H1 (cell line): Measurements from ENCODE around the gene APOOL.

ENCODE experiments used
- JUND ChIP-seq: IDR thresholded peaks from 2 replicates; pipeline ENCODE4 v1.6.1; 2011; ENCODE audit warnings: mild to moderate bottlenecking, improper control_type of control experiment, low read length
- POLR2A ChIP-seq, 2 experiments: IDR thresholded peaks; 1 replicate in 1 of 2; 2 replicates in 1 of 2; pipeline ENCODE4 v1.6.1; 2011; ENCODE audit warnings: low read depth in 2 of 2, low read length in 2 of 2, mild to moderate bottlenecking in 2 of 2; ENCODE audit errors: control extremely low read depth in 1 of 2
- SIN3A ChIP-seq, 2 experiments: IDR thresholded peaks in 1 of 2; conservative IDR thresholded peaks in 1 of 2; 2 replicates each; pipeline ENCODE4 v1.6.1; 2011 to 2012; ENCODE audit warnings: low read length in 2 of 2, improper control_type of control experiment in 1 of 2, low read depth in 1 of 2, mild to moderate bottlenecking in 1 of 2
- YY1 ChIP-seq: IDR thresholded peaks from 2 replicates; pipeline ENCODE4 v1.6.1; 2011; ENCODE audit warnings: low read depth, mild to moderate bottlenecking, low read length
- ZNF274 ChIP-seq: IDR thresholded peaks from 2 replicates; pipeline ENCODE4 v1.7.0; 2012; ENCODE audit warnings: low read length, borderline replicate concordance; ENCODE audit errors: extremely low read depth
- TF ChIP-seq, protein P1 (sequence below): IDR thresholded peaks from 2 replicates; pipeline ENCODE4 v1.6.1; 2011; ENCODE audit warnings: low read depth, mild to moderate bottlenecking, low read length; ENCODE audit not compliant: insufficient read depth
- TF ChIP-seq, protein P2 (sequence below), 3 experiments: IDR thresholded peaks; 1 replicate in 2 of 3; 2 replicates in 1 of 3; pipeline versions ENCODE4 v1.5.1 to v1.6.1; 2011; ENCODE audit warnings: low read length in 3 of 3, mild to moderate bottlenecking in 3 of 3, inconsistent platforms in 2 of 3, low read depth in 1 of 3, moderate library complexity in 1 of 3; ENCODE audit not compliant: insufficient read depth in 1 of 3; ENCODE audit errors: control extremely low read depth in 1 of 3

DNA sequence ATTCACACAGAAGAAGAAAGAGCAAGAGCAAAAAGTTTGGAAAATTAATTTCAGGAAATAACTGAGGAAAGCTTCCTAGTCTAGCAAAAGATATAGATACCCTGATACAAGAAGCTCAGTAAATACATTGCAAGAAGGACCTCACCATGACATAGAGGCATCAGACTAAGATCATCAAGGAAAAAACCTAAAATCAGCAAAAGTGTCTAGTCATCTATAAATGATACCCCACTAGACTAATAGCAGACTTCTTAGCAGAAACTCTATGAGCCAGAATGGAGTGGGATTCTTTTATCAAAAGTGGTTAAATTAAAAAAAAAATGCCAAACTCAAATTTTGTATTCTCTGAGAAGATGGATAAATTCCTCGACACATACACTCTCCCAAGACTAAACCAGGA lies 10.5 kb upstream of the APOOL start:
- TF ChIP-seq, protein P1, sequence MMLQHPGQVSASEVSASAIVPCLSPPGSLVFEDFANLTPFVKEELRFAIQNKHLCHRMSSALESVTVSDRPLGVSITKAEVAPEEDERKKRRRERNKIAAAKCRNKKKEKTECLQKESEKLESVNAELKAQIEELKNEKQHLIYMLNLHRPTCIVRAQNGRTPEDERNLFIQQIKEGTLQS, result no peak
- TF ChIP-seq, protein P2, sequence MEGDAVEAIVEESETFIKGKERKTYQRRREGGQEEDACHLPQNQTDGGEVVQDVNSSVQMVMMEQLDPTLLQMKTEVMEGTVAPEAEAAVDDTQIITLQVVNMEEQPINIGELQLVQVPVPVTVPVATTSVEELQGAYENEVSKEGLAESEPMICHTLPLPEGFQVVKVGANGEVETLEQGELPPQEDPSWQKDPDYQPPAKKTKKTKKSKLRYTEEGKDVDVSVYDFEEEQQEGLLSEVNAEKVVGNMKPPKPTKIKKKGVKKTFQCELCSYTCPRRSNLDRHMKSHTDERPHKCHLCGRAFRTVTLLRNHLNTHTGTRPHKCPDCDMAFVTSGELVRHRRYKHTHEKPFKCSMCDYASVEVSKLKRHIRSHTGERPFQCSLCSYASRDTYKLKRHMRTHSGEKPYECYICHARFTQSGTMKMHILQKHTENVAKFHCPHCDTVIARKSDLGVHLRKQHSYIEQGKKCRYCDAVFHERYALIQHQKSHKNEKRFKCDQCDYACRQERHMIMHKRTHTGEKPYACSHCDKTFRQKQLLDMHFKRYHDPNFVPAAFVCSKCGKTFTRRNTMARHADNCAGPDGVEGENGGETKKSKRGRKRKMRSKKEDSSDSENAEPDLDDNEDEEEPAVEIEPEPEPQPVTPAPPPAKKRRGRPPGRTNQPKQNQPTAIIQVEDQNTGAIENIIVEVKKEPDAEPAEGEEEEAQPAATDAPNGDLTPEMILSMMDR (IDR thresholded peaks at IDR 0.05; ENCODE audit: control extremely low read depth in 1 of 3, insufficient read depth in 1 of 3, low read depth in 1 of 3, low read length in 3 of 3), result no peak
- TF ChIP-seq YY1 (no peak), POLR2A (IDR thresholded peaks at IDR 0.05; ENCODE audit: control extremely low read depth in 1 of 2, low read depth in 2 of 2, low read length in 2 of 2) (no peak), JUND (no peak), ZNF274 (no peak), SIN3A (conservative IDR thresholded peaks at IDR 0.05 in 1 of 2, IDR thresholded peaks at IDR 0.05 in 1 of 2; ENCODE audit: low read depth in 1 of 2, low read length in 2 of 2) (no peak)
